ENCODE results near the gene KIF1C. TPM values are rescaled to one million over a fixed set of nuclear protein-coding genes. Genes with fewer than 3 reads are reported as not detected.
"Not testable (repeated sequence)": the region's sequence is repeated elsewhere in the genome, so short reads cannot be mapped to it uniquely, and the experiment has no call there.

The KIF1C gene
- total RNA-seq, 6 experiments from 2014 or later, result 59.8 to 112 (median 99.3) TPM

GRCh38 chr17:5055543-5055942 lies 57.8 kb downstream of the KIF1C start:
- Histone ChIP-seq H3K4me3 (no peak overlapping the region), H3K27me3 (no peaks in the 10 kb centered on the region), H3K27ac (no peak overlapping the region), H3K9me3 (no peaks in the 10 kb centered on the region), H3K4me1 (no peaks in the 10 kb centered on the region), H3K36me3 (no peaks in the 10 kb centered on the region)
- 100% methylated on average over 1 of the region's 10 CpGs for WGBS (ENCODE audit: insufficient coverage, low coverage, low lambda C conversion rate, missing lambda C conversion rate)
- TF ChIP-seq, protein P1, sequence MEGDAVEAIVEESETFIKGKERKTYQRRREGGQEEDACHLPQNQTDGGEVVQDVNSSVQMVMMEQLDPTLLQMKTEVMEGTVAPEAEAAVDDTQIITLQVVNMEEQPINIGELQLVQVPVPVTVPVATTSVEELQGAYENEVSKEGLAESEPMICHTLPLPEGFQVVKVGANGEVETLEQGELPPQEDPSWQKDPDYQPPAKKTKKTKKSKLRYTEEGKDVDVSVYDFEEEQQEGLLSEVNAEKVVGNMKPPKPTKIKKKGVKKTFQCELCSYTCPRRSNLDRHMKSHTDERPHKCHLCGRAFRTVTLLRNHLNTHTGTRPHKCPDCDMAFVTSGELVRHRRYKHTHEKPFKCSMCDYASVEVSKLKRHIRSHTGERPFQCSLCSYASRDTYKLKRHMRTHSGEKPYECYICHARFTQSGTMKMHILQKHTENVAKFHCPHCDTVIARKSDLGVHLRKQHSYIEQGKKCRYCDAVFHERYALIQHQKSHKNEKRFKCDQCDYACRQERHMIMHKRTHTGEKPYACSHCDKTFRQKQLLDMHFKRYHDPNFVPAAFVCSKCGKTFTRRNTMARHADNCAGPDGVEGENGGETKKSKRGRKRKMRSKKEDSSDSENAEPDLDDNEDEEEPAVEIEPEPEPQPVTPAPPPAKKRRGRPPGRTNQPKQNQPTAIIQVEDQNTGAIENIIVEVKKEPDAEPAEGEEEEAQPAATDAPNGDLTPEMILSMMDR (IDR thresholded peaks at IDR 0.05), result no peak
- TF ChIP-seq POLR2A (IDR thresholded peaks at IDR 0.05), result no peak
- ATAC-seq (no peak), DNase-seq (no peak)
- intact Hi-C loops (cut with DNase I), result no loop called here

DNA sequence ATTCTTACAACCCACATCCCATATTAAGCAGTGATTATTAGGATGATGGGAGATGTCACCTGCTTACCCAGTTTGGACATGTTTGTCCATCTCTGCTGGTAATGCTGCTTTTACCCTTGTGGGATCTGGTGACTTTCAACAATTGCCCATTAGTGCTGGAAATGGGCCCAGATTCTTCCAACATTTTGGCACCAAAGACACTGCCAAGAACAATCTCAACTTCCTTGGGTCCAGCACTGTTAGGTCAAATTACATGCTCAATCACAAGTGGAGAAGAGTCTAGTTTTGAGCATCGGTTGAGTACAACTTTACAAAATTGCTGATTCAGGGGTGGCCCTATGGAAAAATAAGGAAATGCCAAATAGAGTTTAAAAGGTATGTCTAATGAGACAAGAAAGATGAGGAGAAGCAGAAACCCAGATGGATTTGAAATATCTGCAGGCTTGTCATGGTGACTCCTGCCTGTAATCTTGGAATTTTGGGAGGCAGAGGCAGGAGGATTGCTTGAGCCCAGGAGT lies 67.5 kb downstream of the KIF1C start:
- Histone ChIP-seq H3K27ac (no peak overlapping the region), H3K27me3 (no peaks in the 10 kb centered on the region), H3K36me3 (no peaks in the 10 kb centered on the region), H3K4me1 (no peaks in the 10 kb centered on the region), H3K9me3 (no peaks in the 10 kb centered on the region), H3K4me3 (no peak overlapping the region)
- WGBS (ENCODE audit: insufficient coverage, low coverage, low lambda C conversion rate, missing lambda C conversion rate), result 50% methylated on average over 1 of the region's 1 CpG
- intact Hi-C loops (cut with DNase I), result loop anchor here in 1 of 2 donors (10.0 kb wide), 1 partner anchor 80 kb away; the partner anchor contains the start of gene CAMTA2
- no peak for TF ChIP-seq POLR2A (IDR thresholded peaks at IDR 0.05)
- TF ChIP-seq, protein P1 (IDR thresholded peaks at IDR 0.05), result no peak
- DNase-seq (no peak), ATAC-seq (no peak)

- no peaks in the 10 kb centered on the region for H3K36me3 ChIP-seq
- DNase-seq (no peak), ATAC-seq (no peak)
- intact Hi-C loops (cut with DNase I), result loop anchor here in 1 of 2 donors (10.0 kb wide), 1 partner anchor 83 kb away; the partner anchor contains the start of gene CAMTA2
- no peak overlapping the region for H3K27ac ChIP-seq
- WGBS (ENCODE audit: insufficient coverage, low coverage, low lambda C conversion rate, missing lambda C conversion rate), result 86% methylated on average over 3 of the region's 3 CpGs
- no peaks in the 10 kb centered on the region for H3K9me3 ChIP-seq
- no peak overlapping the region for H3K4me3 ChIP-seq
- H3K4me1 ChIP-seq, result no peaks in the 10 kb centered on the region
- no peaks in the 10 kb centered on the region for H3K27me3 ChIP-seq
- TF ChIP-seq, protein P1 (IDR thresholded peaks at IDR 0.05), result no peak
- TF ChIP-seq POLR2A (IDR thresholded peaks at IDR 0.05), result no peak
These were observed 70.5 kb downstream of the KIF1C start for GRCh38 chr17:5068236-5068635.

- TF ChIP-seq, protein P1 (IDR thresholded peaks at IDR 0.05), result no peak
- no peak for TF ChIP-seq POLR2A (IDR thresholded peaks at IDR 0.05)
- Histone ChIP-seq H3K4me3 (no peak overlapping the region), H3K27ac (no peak overlapping the region), H3K9me3 (no peaks in the 10 kb centered on the region), H3K27me3 (no peaks in the 10 kb centered on the region), H3K4me1 (no peaks in the 10 kb centered on the region), H3K36me3 (no peaks in the 10 kb centered on the region)
- DNase-seq (no peak), ATAC-seq (no peak)
- WGBS (ENCODE audit: insufficient coverage, low coverage, low lambda C conversion rate, missing lambda C conversion rate), result 80% methylated on average over 4 of the region's 4 CpGs
- intact Hi-C loops (cut with DNase I), result loop anchor here in 1 of 2 donors (10.0 kb wide), 1 partner anchor 85 kb away; the partner anchor contains the start of gene CAMTA2
These were observed 72.0 kb downstream of the KIF1C start for GRCh38 chr17:5069724-5070123.

DNA sequence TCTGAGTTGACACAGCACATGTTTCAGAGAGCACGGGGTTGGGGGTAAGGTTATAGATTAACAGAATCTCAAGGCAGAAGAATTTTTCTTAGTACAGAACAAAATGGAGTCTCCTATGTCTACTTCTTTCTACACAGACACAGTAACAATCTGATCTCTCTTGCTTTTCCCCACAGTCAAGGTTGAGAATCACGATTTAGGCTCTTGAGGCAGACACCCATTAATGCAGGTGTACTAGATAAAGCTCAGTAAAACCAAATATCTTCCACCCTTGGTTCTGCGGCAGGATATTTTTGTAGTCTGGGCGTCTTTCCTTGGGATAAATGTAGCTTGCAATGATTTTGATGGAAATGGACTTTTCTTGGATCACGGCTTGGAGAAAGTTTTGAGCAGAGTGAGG lies 77.7 kb downstream of the KIF1C start:
- H3K4me3 ChIP-seq; H3K36me3 ChIP-seq; H3K27ac ChIP-seq; ATAC-seq; H3K4me1 ChIP-seq; DNase-seq; intact Hi-C loops (cut with DNase I); H3K27me3 ChIP-seq; H3K9me3 ChIP-seq: not testable (repeated sequence)
- 94% methylated on average over 4 of the region's 5 CpGs for WGBS (ENCODE audit: insufficient coverage, low coverage, low lambda C conversion rate, missing lambda C conversion rate)

DNA sequence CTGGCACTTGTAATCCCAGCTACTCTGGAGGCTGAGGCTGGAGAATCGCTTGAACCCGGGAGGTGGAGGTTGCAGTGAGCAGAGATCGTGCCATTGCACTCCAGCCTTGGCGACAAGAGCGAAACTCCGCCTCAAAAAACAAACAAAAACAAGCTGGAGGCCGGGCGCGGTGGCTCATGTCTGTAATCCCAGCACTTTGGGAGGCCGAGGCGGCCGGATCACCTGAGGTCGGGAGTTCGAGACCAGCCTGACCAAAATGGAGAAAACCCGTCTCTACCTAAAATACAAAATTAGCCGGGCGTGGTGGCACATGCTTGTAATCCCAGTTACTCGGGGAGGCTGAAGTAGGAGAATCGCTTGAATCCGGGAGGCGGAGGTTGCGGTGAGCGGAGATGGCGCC lies 79.5 kb downstream of the KIF1C start:
- DNase-seq; intact Hi-C loops (cut with DNase I); H3K4me1 ChIP-seq; H3K36me3 ChIP-seq; ATAC-seq; H3K9me3 ChIP-seq; H3K27me3 ChIP-seq; H3K27ac ChIP-seq: not testable (repeated sequence)
- peak overlapping the region in 1 of 3 donors; percentile 61 for H3K4me3 ChIP-seq
- 94% methylated on average over 24 of the region's 24 CpGs for WGBS (ENCODE audit: insufficient coverage, low coverage, low lambda C conversion rate, missing lambda C conversion rate)

All from right lobe of liver (tissue), 6 donors.